Astrocyte (in vitro differentiated cells and primary cell): ENCODE measurements around the gene DRG1. TPM values are rescaled to one million over a fixed set of nuclear protein-coding genes. Genes with fewer than 3 reads are reported as not detected.
"Not testable (repeated sequence)": the region's sequence is repeated elsewhere in the genome, so short reads cannot be mapped to it uniquely, and the experiment has no call there.

ENCODE experiments used
- DNase-seq: peaks from one replicate; pipeline ENCODE4 v3.0.0-alpha.2; 2010; ENCODE audit warnings: low read depth
- FAIRE-seq: peaks from 2 replicates; lab custom pipeline; 2011; peaks lifted over from hg19 to GRCh38; lab: Jason Lieb, UNC
- H2AFZ ChIP-seq: 2 replicates; pipeline ENCODE4 v1.6.0; 2012; ENCODE audit warnings: low read depth, low read length, inconsistent platforms
- H3K27ac ChIP-seq: 2 replicates; pipeline ENCODE4 v1.5.1; 2011; ENCODE audit warnings: low read depth, low read length, inconsistent platforms
- H3K27me3 ChIP-seq: 2 replicates; pipeline ENCODE4 v1.6.0; 2011; ENCODE audit warnings: low read length, inconsistent platforms; ENCODE audit not compliant: insufficient read depth
- H3K36me3 ChIP-seq: 2 replicates; pipeline ENCODE4 v1.5.1; 2011; ENCODE audit warnings: low read length, inconsistent platforms; ENCODE audit not compliant: insufficient read depth
- H3K4me1 ChIP-seq: 2 replicates; pipeline ENCODE4 v1.5.1; 2011; ENCODE audit warnings: low read length, inconsistent platforms; ENCODE audit not compliant: insufficient read depth
- H3K4me2 ChIP-seq: 2 replicates; pipeline ENCODE4 v1.6.0; 2012; ENCODE audit warnings: low read length, inconsistent platforms
- H3K4me3 ChIP-seq: 2 replicates; pipeline ENCODE4 v1.5.1; 2011; ENCODE audit warnings: low read depth, mild to moderate bottlenecking, low read length, inconsistent platforms; ENCODE audit not compliant: insufficient read depth
- H3K79me2 ChIP-seq: 2 replicates; pipeline ENCODE4 v1.6.0; 2012; ENCODE audit warnings: mild to moderate bottlenecking, low read length, inconsistent platforms; ENCODE audit not compliant: insufficient read depth
- H3K9ac ChIP-seq: 2 replicates; pipeline ENCODE4 v1.6.0; 2012; ENCODE audit warnings: mild to moderate bottlenecking, low read length, inconsistent platforms
- H3K9me3 ChIP-seq: 2 replicates; pipeline ENCODE4 v1.5.1; 2012; ENCODE audit warnings: low read depth, mild to moderate bottlenecking, low read length, inconsistent platforms; ENCODE audit not compliant: insufficient read depth
- H4K20me1 ChIP-seq: 2 replicates; pipeline ENCODE4 v1.6.0; 2012; ENCODE audit warnings: low read length, inconsistent platforms; ENCODE audit not compliant: insufficient read depth
- H3K27ac Mint-ChIP-seq: one replicate; pipeline ENCODE4 v1.8.0; 2021; ENCODE audit warnings: mild to moderate bottlenecking, mixed read lengths; ENCODE audit not compliant: unreplicated experiment
- H3K27me3 Mint-ChIP-seq: one replicate; pipeline ENCODE4 v1.8.0; 2021; ENCODE audit warnings: low read depth, mixed read lengths; ENCODE audit not compliant: unreplicated experiment
- H3K36me3 Mint-ChIP-seq: one replicate; pipeline ENCODE4 v1.8.0; 2021; ENCODE audit warnings: low read depth, mixed read lengths; ENCODE audit not compliant: unreplicated experiment
- H3K4me1 Mint-ChIP-seq: one replicate; pipeline ENCODE4 v1.8.0; 2021; ENCODE audit warnings: low read depth, mixed read lengths; ENCODE audit not compliant: unreplicated experiment
- H3K4me3 Mint-ChIP-seq: one replicate; pipeline ENCODE4 v1.8.0; 2021; ENCODE audit warnings: mild to moderate bottlenecking, moderate library complexity, mixed read lengths; ENCODE audit not compliant: unreplicated experiment
- H3K9me3 Mint-ChIP-seq: one replicate; pipeline ENCODE4 v1.8.0; 2021; ENCODE audit warnings: mild to moderate bottlenecking, mixed read lengths; ENCODE audit not compliant: unreplicated experiment
- CTCF ChIP-seq: IDR thresholded peaks from 2 replicates; pipeline ENCODE4 v1.5.1; 2011; ENCODE audit warnings: low read depth, mild to moderate bottlenecking, inconsistent platforms, low read length, moderate library complexity; ENCODE audit not compliant: insufficient read depth
- EZH2 ChIP-seq: IDR thresholded peaks from 2 replicates; pipeline ENCODE4 v1.6.1; 2012; ENCODE audit warnings: mild to moderate bottlenecking, low read length, inconsistent platforms; ENCODE audit not compliant: insufficient read depth
- total RNA-seq: library from RNA; stranded (reverse); gene quantifications from 2 replicates; pipeline ENCODE4 v1.2.1, GENCODE V29; 2021

DRG1 gene
- total RNA-seq, 1 donor from 2014 or later = 59.6 TPM

GRCh38 chr22:31481129-31481528, 81.7 kb downstream of the DRG1 start:
- Histone ChIP-seq H3K9ac (no peak overlapping the region), H3K4me3 (no peak overlapping the region), H4K20me1 (peaks cover 65% of the 10 kb centered on the region), H3K9me3 (no peaks in the 10 kb centered on the region), H3K4me1 (no peaks in the 10 kb centered on the region), H3K36me3 (peaks cover 30% of the 10 kb centered on the region), H3K27me3 (no peaks in the 10 kb centered on the region), H2AFZ (no peak overlapping the region), H3K27ac (no peak overlapping the region), H3K4me2 (no peak overlapping the region), H3K79me2 (peaks cover 76% of the 10 kb centered on the region)
- no peaks in the 10 kb centered on the region for H3K27me3 Mint-ChIP-seq
- no peak overlapping the region for H3K4me3 Mint-ChIP-seq
- no peaks in the 10 kb centered on the region for H3K9me3 Mint-ChIP-seq
- no peak for TF ChIP-seq CTCF
- TF ChIP-seq EZH2 = no peak
- no peak for FAIRE-seq
- H3K36me3 Mint-ChIP-seq = peaks cover 15% of the 10 kb centered on the region
- DNase-seq = no peak
- no peak overlapping the region for H3K27ac Mint-ChIP-seq
- H3K4me1 Mint-ChIP-seq = no peaks in the 10 kb centered on the region

- not testable (repeated sequence) for H3K27ac Mint-ChIP-seq, H3K4me3 ChIP-seq, FAIRE-seq, H3K27me3 ChIP-seq, H3K27ac ChIP-seq, H3K4me3 Mint-ChIP-seq, DNase-seq, H3K4me1 Mint-ChIP-seq, H2AFZ ChIP-seq, H3K27me3 Mint-ChIP-seq, H3K9me3 ChIP-seq, H3K4me2 ChIP-seq, H3K4me1 ChIP-seq, H3K9me3 Mint-ChIP-seq, H3K9ac ChIP-seq
- Histone ChIP-seq H3K79me2 (peaks cover 72% of the 10 kb centered on the region), H3K36me3 (peaks cover 33% of the 10 kb centered on the region), H4K20me1 (peaks cover 58% of the 10 kb centered on the region)
- H3K36me3 Mint-ChIP-seq = peaks cover 12% of the 10 kb centered on the region
Observed at GRCh38 chr22:31482470-31482869, 83.1 kb downstream of the DRG1 start.

Other genes with a start within 250 kb of the DRG1 start
- 28.9 and 29.3 TPM in 2 replicates for gene RNF185, start 239.4 kb upstream of the DRG1 start, total RNA-seq
- 128 and 136 TPM in 2 replicates for gene LIMK2, start 187.3 kb upstream of the DRG1 start, total RNA-seq
- gene PIK3IP1, start 107.1 kb upstream of the DRG1 start, total RNA-seq = 21.4 and 22.3 TPM in 2 replicates
- 20.1 and 24.0 TPM in 2 replicates for gene PATZ1, start 53.3 kb upstream of the DRG1 start, total RNA-seq
- gene EIF4ENIF1, start 90.2 kb downstream of the DRG1 start, total RNA-seq = 24.3 and 27.0 TPM in 2 replicates
- gene SFI1, start 96.9 kb downstream of the DRG1 start, total RNA-seq = 13.6 TPM in 2 replicates